IMR-90 (cell line): ENCODE data around the gene SRC. TPM values are rescaled to one million over a fixed set of nuclear protein-coding genes. Genes with fewer than 3 reads are reported as not detected.
A peak's percentile ranks its signal among the peaks of the same experiment; 100 is the strongest.

Source experiments
- ATAC-seq: fragments of 200-7000 bp; cut with Tn5 transposase; 2 replicates; pipeline ENCODE4 v1.9.1; 2020; ENCODE audit warnings: low read depth, mild to moderate bottlenecking, moderate library complexity
- BruUV-seq: library from RNA; stranded (reverse); fragments of 400-500 nt; replicated peaks from 2 replicates; lab custom pipeline; 2021; lab: Mats Ljungman, UMichigan
- CTCF ChIA-PET: fragments of 300-600 bp; formaldehyde crosslinking; extraction: SDS; loops from one replicate; lab custom pipeline; 2021; ENCODE audit warnings: antibody characterized with exemption; lab: Yijun Ruan, JAX
- POLR2A ChIA-PET: fragments of 300-600 bp; sonication (Branson Sonifier 250); formaldehyde crosslinking; loops from one replicate; lab custom pipeline; 2022; ENCODE audit warnings: antibody characterized with exemption; ENCODE audit not compliant: unreplicated experiment; lab: Charles Lee
- DNase-seq: peaks from one replicate; pipeline ENCODE4 v3.0.0; 2013
- H2AFZ ChIP-seq: replicated peaks from 2 replicates; pipeline ENCODE3; 2013; ENCODE audit warnings: low read length, mild to moderate bottlenecking; ENCODE audit not compliant: poor library complexity
- H2AK5ac ChIP-seq: 2 replicates; pipeline ENCODE4 v1.6.1; 2013; ENCODE audit warnings: low read depth, low read length, inconsistent platforms
- H2AK9ac ChIP-seq: replicated peaks from 2 replicates; pipeline ENCODE3; 2013; ENCODE audit warnings: mild to moderate bottlenecking, low read depth, low read length, moderate library complexity; ENCODE audit not compliant: poor library complexity
- H2BK120ac ChIP-seq: 2 replicates; pipeline ENCODE4 v1.6.1; 2013; ENCODE audit warnings: low read depth, low read length, inconsistent platforms
- H2BK15ac ChIP-seq: 3 replicates; pipeline ENCODE4 v1.6.1; 2013; ENCODE audit warnings: low read depth, low read length, inconsistent platforms
- H2BK20ac ChIP-seq: 2 replicates; pipeline ENCODE4 v1.6.1; 2013; ENCODE audit warnings: low read depth, mild to moderate bottlenecking, inconsistent platforms, low read length, moderate library complexity
- H2BK5ac ChIP-seq: 2 replicates; pipeline ENCODE4 v1.6.1; 2013; ENCODE audit warnings: mild to moderate bottlenecking, low read depth, low read length, inconsistent platforms; ENCODE audit not compliant: poor library complexity, severe bottlenecking
- H3K14ac ChIP-seq: replicated peaks from 2 replicates; pipeline ENCODE4 v1.6.1; 2013; ENCODE audit warnings: low read depth, low read length, inconsistent platforms
- H3K18ac ChIP-seq: 2 replicates; pipeline ENCODE4 v1.6.1; 2013; ENCODE audit warnings: low read depth, low read length, control low read depth
- H3K23ac ChIP-seq: 2 replicates; pipeline ENCODE4 v1.6.1; 2013; ENCODE audit warnings: low read depth, low read length, inconsistent platforms
- H3K27ac ChIP-seq: 2 replicates; pipeline ENCODE4 v1.5.1; 2013; ENCODE audit warnings: mild to moderate bottlenecking, control low read depth, low read length; ENCODE audit not compliant: insufficient read depth
- H3K27me3 ChIP-seq: 2 replicates; pipeline ENCODE4 v1.6.1; 2013; ENCODE audit warnings: low read length; ENCODE audit not compliant: control insufficient read depth, insufficient read depth
- H3K36me3 ChIP-seq: 2 replicates; pipeline ENCODE4 v1.6.1; 2013; ENCODE audit warnings: low read length, mixed read lengths; ENCODE audit not compliant: control insufficient read depth, insufficient read depth
- H3K4ac ChIP-seq: 2 replicates; pipeline ENCODE4 v1.6.1; 2013; ENCODE audit warnings: low read depth, low read length, inconsistent platforms
- H3K4me1 ChIP-seq: 2 replicates; pipeline ENCODE4 v1.6.1; 2013; ENCODE audit warnings: low read length, mixed read lengths; ENCODE audit not compliant: control insufficient read depth, insufficient read depth
- H3K4me2 ChIP-seq: 2 replicates; pipeline ENCODE4 v1.6.1; 2013; ENCODE audit warnings: low read depth, mild to moderate bottlenecking, control low read depth, low read length, moderate library complexity
- H3K4me3 ChIP-seq: 2 replicates; pipeline ENCODE4 v1.5.1; 2013; ENCODE audit warnings: low read depth, mild to moderate bottlenecking, control low read depth, low read length, moderate library complexity; ENCODE audit not compliant: insufficient read depth
- H3K56ac ChIP-seq: 2 replicates; pipeline ENCODE4 v1.6.1; 2013; ENCODE audit warnings: low read length, inconsistent platforms; ENCODE audit not compliant: insufficient read depth; ENCODE audit errors: extremely low read depth
- H3K79me1 ChIP-seq, 2 experiments: 2 replicates each; pipeline ENCODE4 v1.6.1; 2013; ENCODE audit warnings: low read length in 2 of 2, inconsistent platforms in 1 of 2, low read depth in 1 of 2
- H3K9ac ChIP-seq: 2 replicates; pipeline ENCODE4 v1.6.1; 2013; ENCODE audit warnings: low read depth, low read length, control low read depth
- H3K9me1 ChIP-seq: 2 replicates; pipeline ENCODE4 v1.6.1; 2013; ENCODE audit warnings: low read length, inconsistent platforms; ENCODE audit not compliant: insufficient read depth
- H3K9me3 ChIP-seq: 2 replicates; pipeline ENCODE4 v1.6.1; 2013; ENCODE audit warnings: low read length; ENCODE audit not compliant: control insufficient read depth, insufficient read depth
- H4K20me1 ChIP-seq: 2 replicates; pipeline ENCODE4 v1.6.1; 2013; ENCODE audit warnings: low read length, inconsistent platforms; ENCODE audit not compliant: insufficient read depth
- H4K5ac ChIP-seq: 2 replicates; pipeline ENCODE4 v1.6.1; 2013; ENCODE audit warnings: mild to moderate bottlenecking, low read depth, low read length, control low read depth
- H4K8ac ChIP-seq, 2 experiments: 2 replicates each; pipeline ENCODE4 v1.6.1; 2013; ENCODE audit warnings: low read depth in 2 of 2, low read length in 2 of 2, control low read depth in 1 of 2, inconsistent platforms in 1 of 2
- H4K91ac ChIP-seq: 2 replicates; pipeline ENCODE4 v1.6.1; 2013; ENCODE audit warnings: low read depth, low read length, inconsistent platforms; ENCODE audit not compliant: insufficient read depth
- CTCF ChIP-seq: conservative IDR thresholded peaks from 2 replicates; pipeline ENCODE4 v1.5.1; 2012; ENCODE audit warnings: mild to moderate bottlenecking, low read depth, low read length, improper control_type of control experiment
- ELK1 ChIP-seq: fragments of 150-350 bp; IDR thresholded peaks from 2 replicates; pipeline ENCODE4 v1.6.1; 2016; ENCODE audit warnings: low read depth, mild to moderate bottlenecking, low read length, moderate library complexity, borderline replicate concordance
- RFX5 ChIP-seq: IDR thresholded peaks from 2 replicates; pipeline ENCODE4 v1.8.0; 2012; ENCODE audit warnings: low read depth, mild to moderate bottlenecking, low read length, moderate library complexity
- WGBS, 2 experiments: methylation state at CpG; one replicate each; pipeline versions ENCODE4 v1.1.5 to v1.1.7; 2013; ENCODE audit warnings: missing lambda C conversion rate in 2 of 2; ENCODE audit not compliant: insufficient read length in 1 of 2; ENCODE audit errors: extremely low coverage in 2 of 2; 5-methylcytosine and 5-hydroxymethylcytosine counted together
- dilution Hi-C: fragments of 300-500 bp; cut with HindIII; formaldehyde crosslinking; loops from one replicate; pipeline ENCODE4 v1.14.3; 2018; ENCODE audit warnings: low sequenced_read_pairs; ENCODE audit not compliant: unreplicated experiment
- in situ Hi-C: fragments of 300-500 bp; cut with MboI; formaldehyde crosslinking; loops from 3 replicates; pipeline ENCODE4 v1.14.3; 2019; ENCODE audit warnings: low sequenced_read_pairs, inconsistent platforms, mixed read lengths
- intact Hi-C: fragments of 100-400 bp; cut with micrococcal nuclease; formaldehyde crosslinking; loops from 2 replicates; pipeline ENCODE4 v1.10.0; 2022
- polyA plus RNA-seq, 3 experiments: library from polyadenylated mRNA; depleted of rRNA; stranded (reverse); fragments of >200 nt; gene quantifications; 2 replicates each; pipeline ENCODE4 v1.2.3, GENCODE V29; 2012; ENCODE audit warnings: low replicate concordance in 1 of 3
- total RNA-seq: library from RNA; depleted of rRNA; stranded (reverse); fragments of >200 nt; gene quantifications from 2 replicates; pipeline ENCODE4 v1.2.3, GENCODE V29; 2012

The SRC gene
- total and polyA plus RNA-seq, 2 of the 4 experiments (the other 2 are of a cell fraction), result 7.0 to 24.2 TPM

- DNase-seq (no peak), ATAC-seq (no peak)
- no TSS peak for BruUV-seq
- TF ChIP-seq CTCF, result no peak
- TF ChIP-seq RFX5, result no peak
- no peak for TF ChIP-seq ELK1
- H3K23ac ChIP-seq, result peak overlapping the region; percentile 67
- H3K79me1 ChIP-seq, result peaks cover 23 to 72% of the 10 kb centered on the region in 2 experiments
- H3K36me3 ChIP-seq, result peaks cover 34% of the 10 kb centered on the region
- H4K5ac ChIP-seq, result peak overlapping the region; percentile 51
- no peak overlapping the region for H2AFZ ChIP-seq
- dilution Hi-C loops (no loop called here), intact Hi-C loops (no loop called here), in situ Hi-C loops (no loop called here)
- ChIA-PET POLR2A (no interaction called here), CTCF (no interaction called here)
- peak overlapping the region; percentile 20; the same call in 1 of the 2 replicates for H3K18ac ChIP-seq
- H3K9me3 ChIP-seq, result no peaks in the 10 kb centered on the region
- peak overlapping the region; percentile 73 for H2BK5ac ChIP-seq
- H3K56ac ChIP-seq, result peak overlapping the region; percentile 2; the same call in 1 of the 2 replicates
- peak overlapping the region; percentile 66 for H2AK9ac ChIP-seq
- H2BK15ac ChIP-seq, result peak overlapping the region; percentile 17; the same call in 2 of the 3 replicates
- H3K4me2 ChIP-seq, result no peak overlapping the region
- WGBS, 2 experiments, result 79% methylated on average over 4 of the region's 4 CpGs; no CpG with 5 or more reads in 1 of the 2 experiments
- peaks cover 38% of the 10 kb centered on the region for H3K9me1 ChIP-seq
- H4K8ac ChIP-seq, result peak overlapping the region; percentile 13 to 64; a peak in 3 of 4 replicates
- peak overlapping the region; percentile 36 for H4K91ac ChIP-seq
- H3K27ac ChIP-seq, result peak overlapping the region; percentile 69
- no peaks in the 10 kb centered on the region for H3K27me3 ChIP-seq
- peaks cover 8% of the 10 kb centered on the region for H4K20me1 ChIP-seq
- H3K4me3 ChIP-seq, result no peak overlapping the region
- peak overlapping the region; percentile 39 for H3K14ac ChIP-seq
- peaks cover 34% of the 10 kb centered on the region for H3K4me1 ChIP-seq
- H3K4ac ChIP-seq, result peak overlapping the region; percentile 68
- H2AK5ac ChIP-seq, result peak overlapping the region; percentile 85
- H2BK20ac ChIP-seq, result peak overlapping the region; percentile 40; the same call in 1 of the 2 replicates
- H3K9ac ChIP-seq, result peak overlapping the region; percentile 6; the same call in 1 of the 2 replicates
- H2BK120ac ChIP-seq, result peak overlapping the region; percentile 83
These were observed 31.8 kb upstream of the SRC start for GRCh38 chr20:37314099-37314498.
